GM18951 (cell line): ENCODE measurements around the gene GAS7.

Experiments used
- POLR2A ChIP-seq: IDR thresholded peaks from 4 replicates; pipeline ENCODE4 v1.6.1; 2011; ENCODE audit warnings: mild to moderate bottlenecking; ENCODE audit not compliant: insufficient read length, insufficient read depth; ENCODE audit errors: extremely low read depth
- in situ Hi-C: fragments of 300-500 bp; cut with MboI; formaldehyde crosslinking; loops from one replicate; pipeline ENCODE4 v1.12.0; 2022; ENCODE audit warnings: low sequenced_read_pairs, mixed read lengths, inconsistent platforms; ENCODE audit not compliant: unreplicated experiment

The GAS7 gene

GRCh38 chr17:10155371-10156076 is 42.9 kb downstream of the GAS7 start:
- in situ Hi-C loops = no loop called here
- TF ChIP-seq POLR2A = no peak

GRCh38 chr17:10151667-10152496 is 46.5 kb downstream of the GAS7 start:
- in situ Hi-C loops = no loop called here

GRCh38 chr17:10149573-10150399 is 48.6 kb downstream of the GAS7 start:
- no peak for TF ChIP-seq POLR2A
- in situ Hi-C loops = no loop called here

More at GRCh38 chr17:10151667-10152496, 46.5 kb downstream of the GAS7 start:
- TF ChIP-seq POLR2A = no peak

- in situ Hi-C loops = no loop called here
Observed at GRCh38 chr17:10147761-10148415, 50.5 kb downstream of the GAS7 start.

GRCh38 chr17:10147040-10147439 is 51.4 kb downstream of the GAS7 start:
- in situ Hi-C loops = no loop called here
- TF ChIP-seq POLR2A = no peak

More at GRCh38 chr17:10147761-10148415, 50.5 kb downstream of the GAS7 start:
- TF ChIP-seq POLR2A = no peak

GRCh38 chr17:10144982-10145381 is 53.4 kb downstream of the GAS7 start:
- TF ChIP-seq POLR2A = no peak
- in situ Hi-C loops = no loop called here

GRCh38 chr17:10144456-10144855 is 54.0 kb downstream of the GAS7 start:
- in situ Hi-C loops = no loop called here
- TF ChIP-seq POLR2A = no peak

- no peak for TF ChIP-seq POLR2A
- in situ Hi-C loops = no loop called here
Observed at GRCh38 chr17:10141436-10141835, 57.0 kb downstream of the GAS7 start.

- no peak for TF ChIP-seq POLR2A
- in situ Hi-C loops = no loop called here
Observed at GRCh38 chr17:10139577-10139976, 58.8 kb downstream of the GAS7 start.

GRCh38 chr17:10136258-10136981 is 62.0 kb downstream of the GAS7 start:
- in situ Hi-C loops = no loop called here
- no peak for TF ChIP-seq POLR2A

- TF ChIP-seq POLR2A = no peak
Observed at GRCh38 chr17:10135539-10136257, 62.7 kb downstream of the GAS7 start.

More at GRCh38 chr17:10135539-10136257, 62.7 kb downstream of the GAS7 start:
- in situ Hi-C loops = no loop called here
